Measurements from ENCODE around the gene OLIG2. TPM values are rescaled to one million over a fixed set of nuclear protein-coding genes. Genes with fewer than 3 reads are reported as not detected.
A peak's percentile ranks its signal among the peaks of the same experiment; 100 is the strongest.

Gene OLIG2
- total RNA-seq, 1 donor from 2014 or later: not detected

DNA sequence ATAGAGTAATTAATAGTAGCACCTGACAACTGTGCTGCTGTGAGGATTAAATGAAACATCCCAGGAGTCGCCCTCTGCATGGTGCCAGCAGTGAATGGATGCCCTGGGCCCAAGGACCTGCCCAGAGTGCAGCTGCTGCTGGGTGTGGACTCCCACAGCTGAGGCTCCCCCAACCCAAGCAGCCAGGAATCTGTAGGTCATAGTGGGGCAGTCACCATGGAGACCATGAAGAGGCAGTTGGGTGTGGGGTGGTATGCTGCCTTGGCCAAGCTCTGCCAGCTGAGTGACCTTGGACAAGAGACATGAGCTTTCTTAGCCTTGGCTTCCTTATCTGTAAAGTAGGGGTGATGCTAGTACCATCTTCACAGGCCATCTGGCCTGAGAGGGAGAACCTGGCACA lies 9.4 kb downstream of the OLIG2 start:
- no peak for ATAC-seq
- intact Hi-C loops (cut with DNase I): no loop called here

DNA sequence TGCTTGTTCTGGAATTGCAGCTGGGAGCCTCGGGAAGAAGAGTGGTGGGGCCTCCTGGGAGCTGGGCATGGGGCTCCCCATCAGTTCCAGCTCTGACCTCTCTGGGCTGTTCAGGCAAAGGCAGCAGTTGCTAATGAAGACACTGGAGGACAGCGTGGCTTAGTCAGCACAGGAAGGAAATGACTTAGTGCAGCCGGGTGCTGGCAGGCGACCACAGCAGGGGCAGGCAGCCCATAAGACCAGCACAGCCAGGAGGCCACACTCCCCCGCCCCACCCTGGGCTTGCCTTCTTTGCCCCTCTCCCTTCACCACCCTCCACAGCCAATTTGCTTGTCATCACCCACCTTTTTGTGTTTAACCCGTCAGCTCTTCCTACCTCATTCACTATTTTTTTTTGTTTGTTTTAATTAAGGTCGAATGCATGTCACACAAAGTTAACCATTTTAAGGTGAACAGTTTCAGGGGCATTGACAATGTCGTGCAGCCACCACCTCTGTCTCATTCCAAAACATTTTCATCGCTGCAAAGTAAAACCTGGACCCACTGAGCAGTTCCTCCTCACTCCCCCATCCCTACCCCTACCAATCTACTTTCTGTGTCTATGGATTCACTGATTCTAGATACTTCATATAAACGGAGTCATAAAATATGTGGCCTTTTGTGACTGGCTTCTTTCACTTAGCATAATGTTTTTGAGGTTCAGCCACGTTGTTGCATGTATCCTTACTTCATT lies 10.9 kb downstream of the OLIG2 start:
- peak; percentile 58 to 73 for ATAC-seq
- H3K27me3 ChIP-seq (ENCODE audit: low read depth): peaks cover 38% of the 10 kb centered on the region
- H3K27ac ChIP-seq: no peak overlapping the region
- H3K9me3 ChIP-seq: no peaks in the 10 kb centered on the region
- no peak overlapping the region for H3K4me3 ChIP-seq
- H3K36me3 ChIP-seq: no peaks in the 10 kb centered on the region
- peak; percentile 60 for DNase-seq
- H3K4me1 ChIP-seq: no peaks in the 10 kb centered on the region
- TF ChIP-seq, protein P1, sequence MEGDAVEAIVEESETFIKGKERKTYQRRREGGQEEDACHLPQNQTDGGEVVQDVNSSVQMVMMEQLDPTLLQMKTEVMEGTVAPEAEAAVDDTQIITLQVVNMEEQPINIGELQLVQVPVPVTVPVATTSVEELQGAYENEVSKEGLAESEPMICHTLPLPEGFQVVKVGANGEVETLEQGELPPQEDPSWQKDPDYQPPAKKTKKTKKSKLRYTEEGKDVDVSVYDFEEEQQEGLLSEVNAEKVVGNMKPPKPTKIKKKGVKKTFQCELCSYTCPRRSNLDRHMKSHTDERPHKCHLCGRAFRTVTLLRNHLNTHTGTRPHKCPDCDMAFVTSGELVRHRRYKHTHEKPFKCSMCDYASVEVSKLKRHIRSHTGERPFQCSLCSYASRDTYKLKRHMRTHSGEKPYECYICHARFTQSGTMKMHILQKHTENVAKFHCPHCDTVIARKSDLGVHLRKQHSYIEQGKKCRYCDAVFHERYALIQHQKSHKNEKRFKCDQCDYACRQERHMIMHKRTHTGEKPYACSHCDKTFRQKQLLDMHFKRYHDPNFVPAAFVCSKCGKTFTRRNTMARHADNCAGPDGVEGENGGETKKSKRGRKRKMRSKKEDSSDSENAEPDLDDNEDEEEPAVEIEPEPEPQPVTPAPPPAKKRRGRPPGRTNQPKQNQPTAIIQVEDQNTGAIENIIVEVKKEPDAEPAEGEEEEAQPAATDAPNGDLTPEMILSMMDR (IDR thresholded peaks at IDR 0.05): no peak
- intact Hi-C loops (cut with DNase I): no loop called here

More for the DNA sequence above, 9.4 kb downstream of the OLIG2 start:
- H3K4me1 ChIP-seq: no peaks in the 10 kb centered on the region
- H3K4me3 ChIP-seq: no peak overlapping the region
- peaks cover 53% of the 10 kb centered on the region for H3K27me3 ChIP-seq (ENCODE audit: low read depth)
- H3K36me3 ChIP-seq: no peaks in the 10 kb centered on the region
- TF ChIP-seq, protein P1 (IDR thresholded peaks at IDR 0.05): no peak
- no peaks in the 10 kb centered on the region for H3K9me3 ChIP-seq
- DNase-seq: no peak
- H3K27ac ChIP-seq: no peak overlapping the region

DNA sequence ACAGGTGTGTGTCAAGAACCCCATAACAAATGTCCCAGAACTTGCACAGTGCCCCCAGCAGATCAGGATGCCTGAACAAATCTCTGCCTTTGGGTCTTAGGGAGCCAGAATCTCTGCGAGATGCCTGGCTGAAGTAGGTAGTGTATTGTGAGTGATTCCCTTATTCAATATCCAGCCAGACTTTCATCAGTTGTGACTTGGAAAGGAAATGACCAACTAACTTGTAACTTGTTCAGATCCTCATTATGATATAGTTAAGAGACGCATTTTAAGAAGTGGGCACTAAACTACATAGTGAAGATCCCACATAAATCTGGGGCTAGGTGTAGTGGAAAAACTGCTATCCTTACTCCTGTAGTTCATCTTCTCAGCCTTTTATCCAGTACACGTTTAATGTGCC lies 11.8 kb downstream of the OLIG2 start:
- H3K4me3 ChIP-seq: no peak overlapping the region
- H3K4me1 ChIP-seq: no peaks in the 10 kb centered on the region
- H3K27ac ChIP-seq: no peak overlapping the region
- peaks cover 37% of the 10 kb centered on the region for H3K27me3 ChIP-seq (ENCODE audit: low read depth)
- DNase-seq (no peak), ATAC-seq (no peak)
- H3K36me3 ChIP-seq: no peaks in the 10 kb centered on the region
- intact Hi-C loops (cut with DNase I): no loop called here
- TF ChIP-seq, protein P1 (IDR thresholded peaks at IDR 0.05): no peak
- no peaks in the 10 kb centered on the region for H3K9me3 ChIP-seq

- ATAC-seq (no peak), DNase-seq (no peak)
- no peaks in the 10 kb centered on the region for H3K36me3 ChIP-seq
- H3K27ac ChIP-seq: no peak overlapping the region
- no peak overlapping the region for H3K4me3 ChIP-seq
- intact Hi-C loops (cut with DNase I): no loop called here
- no peaks in the 10 kb centered on the region for H3K4me1 ChIP-seq
- TF ChIP-seq, protein P1 (IDR thresholded peaks at IDR 0.05): no peak
- H3K9me3 ChIP-seq: no peaks in the 10 kb centered on the region
- H3K27me3 ChIP-seq (ENCODE audit: low read depth): peaks cover 32% of the 10 kb centered on the region
Observed at GRCh38 chr21:33039536-33039935, 13.8 kb downstream of the OLIG2 start.

DNA sequence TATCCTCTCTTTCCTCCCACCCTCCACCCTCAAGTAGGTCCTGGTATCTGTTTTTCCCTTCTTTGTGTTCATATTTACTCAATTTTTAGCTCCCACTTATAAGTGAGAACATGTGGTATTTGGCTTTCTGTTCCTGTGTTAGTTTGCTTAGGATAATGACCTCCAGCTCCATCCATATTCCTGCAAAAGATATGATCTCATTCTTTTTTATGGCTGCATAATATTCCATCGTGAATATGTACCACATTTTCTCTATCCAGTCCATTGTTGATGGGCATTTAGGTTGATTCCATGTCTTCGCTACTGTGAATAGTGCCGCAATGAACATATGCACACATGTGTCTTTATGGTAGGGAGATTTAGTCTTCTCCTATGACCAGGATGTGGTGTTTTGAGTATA lies 14.5 kb downstream of the OLIG2 start:
- Histone ChIP-seq H3K9me3 (no peaks in the 10 kb centered on the region), H3K27ac (no peak overlapping the region), H3K36me3 (no peaks in the 10 kb centered on the region), H3K4me3 (no peak overlapping the region), H3K4me1 (no peaks in the 10 kb centered on the region), H3K27me3 (ENCODE audit: low read depth) (peaks cover 25% of the 10 kb centered on the region)
- intact Hi-C loops (cut with DNase I): no loop called here
- ATAC-seq (no peak), DNase-seq (no peak)
- TF ChIP-seq, protein P1 (IDR thresholded peaks at IDR 0.05): no peak

All from lower lobe of right lung (tissue), 2 donors.